Pancreas (tissue), 10 donors: ENCODE data around the gene MCF2L2. TPM values are rescaled to one million over a fixed set of nuclear protein-coding genes. Genes with fewer than 3 reads are reported as not detected.

Experiments
- ATAC-seq, 4 donors: fragments of 200-7000 bp; cut with Tn5 transposase; one replicate each; pipeline versions ENCODE4 v1.8.0 to v1.9.1; 2020; ENCODE audit warnings: mild to moderate bottlenecking in 4 of 4, moderate library complexity in 4 of 4
- DNase-seq, 6 donors: peaks; one replicate each; pipeline ENCODE4 v3.0.0-alpha.2; 2020
- FAIRE-seq: peaks from 2 replicates; lab custom pipeline; 2012; peaks lifted over from hg19 to GRCh38; lab: Jason Lieb, UNC
- H3K27ac ChIP-seq, 4 donors: fragments of 200-600 bp; sonication (generic); 1 replicate in 3 of 4; 2 replicates in 1 of 4; pipeline versions ENCODE4 v1.5.0 to v1.8.0; 2020
- H3K27me3 ChIP-seq, 4 donors: fragments of 200-600 bp; one replicate each; pipeline ENCODE4 v1.8.0; 2021
- H3K36me3 ChIP-seq, 3 donors: fragments of 200-600 bp; sonication (generic) in 1 of 3; one replicate each; pipeline versions ENCODE4 v1.5.0 to v1.8.0; 2020 to 2021
- H3K4me1 ChIP-seq, 3 donors: fragments of 200-600 bp; one replicate each; pipeline ENCODE4 v1.8.0; 2021
- H3K4me3 ChIP-seq, 4 donors: fragments of 200-600 bp; sonication (generic) in 2 of 4; one replicate each; pipeline versions ENCODE4 v1.5.0 to v1.8.0; 2020 to 2021
- H3K9me3 ChIP-seq, 4 donors: fragments of 200-600 bp; one replicate each; pipeline ENCODE4 v1.8.0; 2021
- CTCF ChIP-seq, 4 donors: fragments of 200-600 bp; sonication (generic) in 3 of 4; IDR thresholded peaks; one replicate each; pipeline versions ENCODE4 v1.5.0 to v1.8.0; 2021; ENCODE audit warnings: antibody characterized with exemption in 4 of 4
- WGBS, 2 donors: extraction: QIAGEN DNeasy Blood & Tissue Kit; methylation state at CpG; one replicate each; pipeline ENCODE4 v1.1.7; 2013; 5-methylcytosine and 5-hydroxymethylcytosine counted together
- intact Hi-C, 3 donors: fragments of 100-400 bp; cut with DNase I; formaldehyde crosslinking; loops; one replicate each; pipeline versions ENCODE4 v1.11.1 to v1.14.2; 2022
- polyA plus RNA-seq, 2 donors: library from polyadenylated mRNA; stranded (reverse); fragments of 200-250 nt; gene quantifications; one replicate each; pipeline ENCODE4 v1.2.3, GENCODE V29; 2013
- total RNA-seq, 6 donors: library from RNA; stranded (reverse); fragmentation: NEBNext Ultra II Directional in 4 of 6; extraction: Animal tissue kit (Norgen Biotek cat#: 25700) in 4 of 6; gene quantifications; one replicate each; pipeline versions ENCODE4 v1.2.1 to v1.2.4, GENCODE V29; 2021 to 2023
- donor health status: healthy with polysubstance abuse.
- donor health status: DM: no; HTN: no; CAD: no; lungs with moderate emphysema.
- donor health status: DM: no; HTN: no; CAD: no.
- donor health status: control.
- donor health status: control.
- donor health status: Bipolar disorder and iron deficiency.
- donor health status: DM: yes; HTN: yes; CAD: no.
- donor health status: DM: no; HTN: no; CAD: no.
- donor health status: DM: no; HTN: no; CAD: no.
- donor health status: DM: yes; HTN: yes; CAD: no.

MCF2L2 gene
- total and polyA plus RNA-seq, 8 donors: 0.54 to 2.0 (median 0.97) TPM

DNA sequence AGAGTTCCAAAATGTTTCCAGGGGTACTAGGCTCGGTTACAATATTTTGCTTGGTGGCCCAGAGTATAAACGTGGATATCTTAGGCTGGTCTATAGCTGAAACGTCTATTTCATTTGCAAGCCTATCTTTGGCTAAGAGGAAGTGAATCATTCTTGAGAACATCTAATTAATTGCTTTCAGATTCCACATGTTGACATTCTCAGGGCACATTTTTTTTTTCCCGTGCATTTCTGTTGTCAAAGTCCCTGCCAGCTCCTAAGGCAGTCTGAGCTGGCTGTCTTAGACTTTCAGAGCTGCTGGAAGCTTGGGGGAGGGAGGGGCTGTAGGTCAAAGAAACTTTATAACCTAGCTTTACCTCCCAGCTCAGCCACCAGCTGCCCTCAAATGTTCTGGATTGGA is 242.7 kb downstream of the MCF2L2 start:
- no peak for TF ChIP-seq CTCF (IDR thresholded peaks at IDR 0.05)
- ATAC-seq (peak; percentile 37 to 49 (median 44)), DNase-seq (peak in 1 of 6 donors; percentile 41), FAIRE-seq (no peak)
- Histone ChIP-seq H3K36me3 (no peaks in the 10 kb centered on the region), H3K4me3 (no peak overlapping the region), H3K27ac (no peak overlapping the region), H3K27me3 (no peaks in the 10 kb centered on the region), H3K9me3 (no peaks in the 10 kb centered on the region), H3K4me1 (peaks cover 0 to 9% (median 0%) of the 10 kb centered on the region in 3 donors)
- intact Hi-C loops: loop anchor here in 1 of 3 donors (10.0 kb wide), 1 partner anchor 199 kb away; no protein-coding TSS in a partner anchor
- WGBS, 2 donors: 23 to 25% methylated on average over 4 of the region's 4 CpGs

- DNase-seq (no peak), FAIRE-seq (no peak), ATAC-seq (no peak)
- intact Hi-C loops: loop anchor here (5.0 to 10.0 kb wide), 2 partner anchors 202 to 204 kb away; no protein-coding TSS in a partner anchor
- H3K4me1 ChIP-seq: peaks cover 3 to 13% (median 5%) of the 10 kb centered on the region in 3 donors
- H3K27ac ChIP-seq: no peak overlapping the region
- no peak overlapping the region for H3K4me3 ChIP-seq
- H3K36me3 ChIP-seq: no peaks in the 10 kb centered on the region
- 77 to 86% methylated on average over 5 of the region's 5 CpGs for WGBS, 2 donors
- peaks cover 0 to 4% (median 1%) of the 10 kb centered on the region in 4 donors for H3K27me3 ChIP-seq
- no peaks in the 10 kb centered on the region for H3K9me3 ChIP-seq
- TF ChIP-seq CTCF (IDR thresholded peaks at IDR 0.05): no peak
These were observed 245.4 kb downstream of the MCF2L2 start for GRCh38 chr3:183182732-183183610.

DNA sequence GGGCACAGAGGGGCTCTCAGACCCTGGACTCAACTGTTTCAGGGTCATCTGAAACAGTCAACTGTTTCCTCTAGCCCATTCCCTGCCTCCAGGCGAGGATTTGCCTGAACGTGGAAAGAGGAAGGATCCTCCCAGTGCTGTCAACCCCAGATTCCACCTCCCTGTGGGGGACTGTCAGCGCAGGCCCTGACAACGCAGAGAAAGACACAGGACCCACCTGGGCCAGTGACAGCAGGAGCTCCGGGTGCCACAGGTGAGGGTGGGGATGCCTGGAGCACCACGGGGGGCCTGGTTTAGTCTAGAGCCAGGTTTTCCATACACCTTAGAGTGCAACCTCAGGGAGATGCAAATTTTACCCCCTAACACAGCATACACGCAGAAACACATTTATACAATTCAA is 246.3 kb downstream of the MCF2L2 start:
- Histone ChIP-seq H3K27ac (no peak overlapping the region), H3K36me3 (no peaks in the 10 kb centered on the region), H3K27me3 (peaks cover 0 to 13% (median 2%) of the 10 kb centered on the region in 4 donors), H3K4me1 (peaks cover 3 to 13% (median 5%) of the 10 kb centered on the region in 3 donors), H3K4me3 (no peak overlapping the region), H3K9me3 (no peaks in the 10 kb centered on the region)
- DNase-seq (no peak), ATAC-seq (no peak), FAIRE-seq (no peak)
- WGBS, 2 donors: 67 to 76% methylated on average over 7 of the region's 7 CpGs
- intact Hi-C loops: loop anchor here (5.0 to 10.0 kb wide), 2 partner anchors 203 to 205 kb away; no protein-coding TSS in a partner anchor
- no peak for TF ChIP-seq CTCF (IDR thresholded peaks at IDR 0.05)

DNA sequence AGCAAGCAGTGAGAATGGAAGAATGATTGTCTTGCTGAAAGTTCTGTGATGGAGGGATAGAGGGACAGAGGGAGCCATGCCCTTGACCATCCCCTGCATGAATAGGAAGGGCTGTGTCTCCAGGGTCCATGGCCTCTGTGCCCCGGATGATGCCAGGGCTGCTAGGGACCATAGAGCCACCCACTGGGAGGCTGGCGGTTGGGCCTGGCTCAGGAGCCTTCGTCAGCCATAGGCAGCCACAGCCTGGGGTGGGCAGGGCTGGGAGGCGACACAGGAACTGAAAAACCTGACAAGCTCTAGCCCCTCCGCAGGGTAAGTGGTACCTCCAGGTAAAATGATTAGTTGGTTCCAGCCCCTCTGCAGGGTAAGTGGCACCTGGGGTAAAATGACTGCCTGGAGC is 246.8 kb downstream of the MCF2L2 start:
- WGBS, 2 donors: 85 to 93% methylated on average over 5 of the region's 5 CpGs
- Histone ChIP-seq H3K4me3 (no peak overlapping the region), H3K4me1 (peaks cover 3 to 13% (median 5%) of the 10 kb centered on the region in 3 donors), H3K36me3 (no peaks in the 10 kb centered on the region), H3K9me3 (no peaks in the 10 kb centered on the region), H3K27ac (no peak overlapping the region), H3K27me3 (peaks cover 0 to 15% (median 2%) of the 10 kb centered on the region in 4 donors)
- intact Hi-C loops: loop anchor here (5.0 to 10.0 kb wide), 2 partner anchors 203 to 206 kb away; no protein-coding TSS in a partner anchor
- ATAC-seq: no peak
- no peak for TF ChIP-seq CTCF (IDR thresholded peaks at IDR 0.05)
- no peak for DNase-seq
- FAIRE-seq: no peak
